Caco-2 (cell line): ENCODE results near the gene SPG7. TPM values are rescaled to one million over a fixed set of nuclear protein-coding genes. Genes with fewer than 3 reads are reported as not detected.

Experiments
- BruUV-seq: library from RNA; stranded (reverse); fragments of 400-500 nt; replicated peaks from 2 replicates; lab custom pipeline; 2021; lab: Mats Ljungman, UMichigan
- CTCF ChIA-PET: fragments of 300-600 bp; sonication (Branson Sonifier 250); formaldehyde crosslinking; loops from one replicate; lab custom pipeline; 2022; ENCODE audit warnings: antibody characterized with exemption; lab: Charles Lee
- POLR2A ChIA-PET: fragments of 300-600 bp; sonication (Branson Sonifier 250); formaldehyde crosslinking; loops from one replicate; lab custom pipeline; 2022; ENCODE audit warnings: antibody characterized with exemption; lab: Charles Lee
- DNase-seq, 2 experiments: peaks; one replicate each; pipeline versions ENCODE4 v3.0.0 to v3.0.0-alpha.2; 2020 to 2022
- H3K27me3 ChIP-seq: replicated peaks from 2 replicates; pipeline ENCODE4 v1.6.0; 2011; ENCODE audit warnings: low read length; ENCODE audit not compliant: control insufficient read depth, insufficient read depth
- H3K36me3 ChIP-seq: 2 replicates; pipeline ENCODE4 v1.5.1; 2011; ENCODE audit warnings: low read length; ENCODE audit not compliant: control insufficient read depth, insufficient read depth
- H3K4me1 ChIP-seq: fragments of 250-450 bp; sonication (Bioruptor Pico); 2 replicates; pipeline ENCODE4 v1.5.1; 2020; ENCODE audit warnings: mild to moderate bottlenecking
- H3K4me3 ChIP-seq: 2 replicates; pipeline ENCODE4 v1.5.1; 2011; ENCODE audit warnings: low read depth, mild to moderate bottlenecking, control low read depth, low read length
- H3K9me3 ChIP-seq: fragments of 250-450 bp; sonication (Bioruptor Pico); 2 replicates; pipeline ENCODE4 v1.5.1; 2020; ENCODE audit warnings: mild to moderate bottlenecking, moderate library complexity
- H3K27ac Mint-ChIP-seq: one replicate; pipeline ENCODE4 v1.8.0; 2022; ENCODE audit warnings: mixed read lengths; ENCODE audit not compliant: unreplicated experiment
- H3K27me3 Mint-ChIP-seq: one replicate; pipeline ENCODE4 v1.8.0; 2022; ENCODE audit warnings: mixed read lengths; ENCODE audit not compliant: insufficient read depth, unreplicated experiment
- H3K36me3 Mint-ChIP-seq: one replicate; pipeline ENCODE4 v1.8.0; 2022; ENCODE audit warnings: mild to moderate bottlenecking, mixed read lengths; ENCODE audit not compliant: insufficient read depth, unreplicated experiment
- H3K4me1 Mint-ChIP-seq: one replicate; pipeline ENCODE4 v1.8.0; 2022; ENCODE audit warnings: low read depth, mixed read lengths; ENCODE audit not compliant: unreplicated experiment
- H3K4me3 Mint-ChIP-seq: one replicate; pipeline ENCODE4 v1.8.0; 2022; ENCODE audit warnings: mild to moderate bottlenecking, moderate library complexity, mixed read lengths; ENCODE audit not compliant: unreplicated experiment
- H3K9me3 Mint-ChIP-seq: one replicate; pipeline ENCODE4 v1.8.0; 2022; ENCODE audit warnings: mixed read lengths; ENCODE audit not compliant: unreplicated experiment
- CTCF ChIP-seq, 2 experiments: fragments of 200-600 bp in 1 of 2; IDR thresholded peaks; 1 replicate in 1 of 2; 2 replicates in 1 of 2; pipeline versions ENCODE4 v1.5.1 to v1.8.0; 2011 to 2022; ENCODE audit warnings: antibody characterized with exemption in 1 of 2, control low read depth in 1 of 2, inconsistent platforms in 1 of 2, low read depth in 1 of 2, low read length in 1 of 2, mild to moderate bottlenecking in 1 of 2, moderate library complexity in 1 of 2; ENCODE audit not compliant: insufficient read depth in 1 of 2, severe bottlenecking in 1 of 2, unreplicated experiment in 1 of 2
- intact Hi-C: fragments of 100-400 bp; cut with micrococcal nuclease; formaldehyde crosslinking; loops from one replicate; pipeline ENCODE4 v1.10.0; 2022; ENCODE audit not compliant: unreplicated experiment
- total RNA-seq: library from RNA; stranded (reverse); gene quantifications from 2 replicates; pipeline ENCODE4 v1.2.3, GENCODE V29; 2022

SPG7 gene
- total RNA-seq, 1 experiment from 2014 or later = 159 TPM

GRCh38 chr16:89481356-89481955, 26.7 kb upstream of the SPG7 start:
- Mint-ChIP-seq H3K4me3 (no peak overlapping the region), H3K4me1 (peaks cover 66% of the 10 kb centered on the region), H3K36me3 (peaks cover 77% of the 10 kb centered on the region), H3K9me3 (no peaks in the 10 kb centered on the region), H3K27ac (peak overlapping the region; percentile 3), H3K27me3 (no peaks in the 10 kb centered on the region)
- no TSS peak for BruUV-seq
- no peaks in the 10 kb centered on the region for H3K9me3 ChIP-seq
- H3K4me3 ChIP-seq = no peak overlapping the region
- H3K4me1 ChIP-seq = peaks cover 57% of the 10 kb centered on the region
- intact Hi-C loops = no loop called here
- H3K27me3 ChIP-seq = no peaks in the 10 kb centered on the region
- ChIA-PET POLR2A (no interaction called here), CTCF (no interaction called here)
- DNase-seq = no peak
- H3K36me3 ChIP-seq = no peaks in the 10 kb centered on the region; the same call in 1 of the 2 replicates
- no peak for TF ChIP-seq CTCF (IDR thresholded peaks at IDR 0.05; ENCODE audit: insufficient read depth in 1 of 2, low read depth in 1 of 2, low read length in 1 of 2, severe bottlenecking in 1 of 2, unreplicated experiment in 1 of 2)

GRCh38 chr16:89482150-89482816, 25.9 kb upstream of the SPG7 start:
- Histone ChIP-seq H3K4me1 (peaks cover 53% of the 10 kb centered on the region), H3K27me3 (no peaks in the 10 kb centered on the region), H3K36me3 (no peaks in the 10 kb centered on the region; the same call in 1 of the 2 replicates), H3K9me3 (no peaks in the 10 kb centered on the region), H3K4me3 (no peak overlapping the region)
- Mint-ChIP-seq H3K4me3 (no peak overlapping the region), H3K27me3 (no peaks in the 10 kb centered on the region), H3K27ac (no peak overlapping the region), H3K4me1 (peaks cover 63% of the 10 kb centered on the region), H3K9me3 (no peaks in the 10 kb centered on the region), H3K36me3 (peaks cover 80% of the 10 kb centered on the region)
- TF ChIP-seq CTCF (IDR thresholded peaks at IDR 0.05; ENCODE audit: insufficient read depth in 1 of 2, low read depth in 1 of 2, low read length in 1 of 2, severe bottlenecking in 1 of 2, unreplicated experiment in 1 of 2) = no peak
- intact Hi-C loops = no loop called here
- no TSS peak for BruUV-seq
- POLR2A ChIA-PET = interaction anchor here (0.6 kb wide), 1 partner anchor 56 kb away, joined by 3 read pairs; no protein-coding TSS in a partner anchor
- no peak for DNase-seq
- CTCF ChIA-PET = no interaction called here

GRCh38 chr16:89482817-89483205, 25.4 kb upstream of the SPG7 start:
- Mint-ChIP-seq H3K4me3 (no peak overlapping the region), H3K4me1 (peaks cover 64% of the 10 kb centered on the region), H3K36me3 (peaks cover 85% of the 10 kb centered on the region), H3K27me3 (no peaks in the 10 kb centered on the region), H3K9me3 (no peaks in the 10 kb centered on the region), H3K27ac (no peak overlapping the region)
- no peaks in the 10 kb centered on the region for H3K27me3 ChIP-seq
- peaks cover 52% of the 10 kb centered on the region for H3K4me1 ChIP-seq
- BruUV-seq = no TSS peak
- intact Hi-C loops = no loop called here
- DNase-seq = no peak
- no peaks in the 10 kb centered on the region; the same call in 1 of the 2 replicates for H3K36me3 ChIP-seq
- TF ChIP-seq CTCF (IDR thresholded peaks at IDR 0.05; ENCODE audit: insufficient read depth in 1 of 2, low read depth in 1 of 2, low read length in 1 of 2, severe bottlenecking in 1 of 2, unreplicated experiment in 1 of 2) = no peak
- H3K9me3 ChIP-seq = no peaks in the 10 kb centered on the region
- ChIA-PET CTCF (no interaction called here), POLR2A (interaction anchor here (0.6 kb wide), 1 partner anchor 57 kb away, joined by 3 read pairs; no protein-coding TSS in a partner anchor)
- H3K4me3 ChIP-seq = no peak overlapping the region
